ENCODE results near the gene TDP1. TPM values are rescaled to one million over a fixed set of nuclear protein-coding genes. Genes with fewer than 3 reads are reported as not detected.
A peak's percentile ranks its signal among the peaks of the same experiment; 100 is the strongest.

Gene TDP1
- total and polyA plus RNA-seq, 4 experiments from 2014 or later: 40.9 to 58.9 (median 48.1) TPM

DNA sequence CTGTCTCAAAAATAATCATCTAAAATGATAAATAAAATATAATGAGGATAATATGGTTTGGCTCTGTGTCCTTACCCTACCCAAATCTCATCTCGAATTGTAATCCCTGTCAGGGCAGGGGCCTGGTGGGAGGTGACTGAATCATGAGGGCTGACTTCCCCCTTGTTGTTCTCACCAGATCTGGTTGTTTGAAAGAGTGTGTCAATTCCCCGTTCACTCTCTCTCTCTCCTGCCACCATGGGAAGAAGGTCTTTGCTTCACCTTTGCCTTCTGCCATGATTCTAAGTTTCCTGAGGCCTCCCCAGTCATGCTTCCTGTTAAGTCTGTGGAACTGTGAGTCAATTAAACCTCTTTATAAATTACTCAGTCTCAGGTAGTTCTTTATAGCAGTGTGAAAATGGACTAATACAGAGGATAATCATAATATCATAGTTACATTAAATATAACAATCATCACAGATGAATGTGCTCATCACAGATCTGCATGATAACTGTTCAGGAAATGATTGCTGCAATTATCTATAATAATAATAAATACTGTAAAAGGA lies 13.8 kb upstream of the TDP1 start:
- Mint-ChIP-seq H3K9me3 (no peaks in the 10 kb centered on the region), H3K4me1 (peaks cover 0 to 1% (median 0%) of the 10 kb centered on the region in 4 donors), H3K27ac (peak overlapping the region in 3 of 7 donors; percentile 28 to 59 (median 58)), H3K36me3 (no peaks in the 10 kb centered on the region), H3K27me3 (no peaks in the 10 kb centered on the region), H3K4me3 (no peak overlapping the region)
- ChIA-PET POLR2A (ENCODE audit: partially characterized antibody) (no interaction called here), CTCF (ENCODE audit: partially characterized antibody) (interaction anchor here (0.6 to 6.1 kb wide), 3 partner anchors 11 to 294 kb away, joined by 3 to 69 read pairs (median 3); partner anchors contain the start of gene TDP1)
- Histone ChIP-seq H3K9me3 (ENCODE audit: control insufficient read depth in 1 of 2, low read length in 2 of 2) (no peaks in the 10 kb centered on the region), H3K4me3 (ENCODE audit: low read length in 2 of 2) (no peak overlapping the region), H3K27ac (ENCODE audit: low read depth, low read length) (no peak overlapping the region), H3K4me1 (ENCODE audit: insufficient read depth, low read length) (no peaks in the 10 kb centered on the region), H3K36me3 (ENCODE audit: insufficient read depth, low read length) (no peaks in the 10 kb centered on the region), H3K27me3 (ENCODE audit: insufficient read depth, low read length) (no peaks in the 10 kb centered on the region)
- no peak for DNase-seq
- intact Hi-C loops (cut with micrococcal nuclease): no loop called here

DNA sequence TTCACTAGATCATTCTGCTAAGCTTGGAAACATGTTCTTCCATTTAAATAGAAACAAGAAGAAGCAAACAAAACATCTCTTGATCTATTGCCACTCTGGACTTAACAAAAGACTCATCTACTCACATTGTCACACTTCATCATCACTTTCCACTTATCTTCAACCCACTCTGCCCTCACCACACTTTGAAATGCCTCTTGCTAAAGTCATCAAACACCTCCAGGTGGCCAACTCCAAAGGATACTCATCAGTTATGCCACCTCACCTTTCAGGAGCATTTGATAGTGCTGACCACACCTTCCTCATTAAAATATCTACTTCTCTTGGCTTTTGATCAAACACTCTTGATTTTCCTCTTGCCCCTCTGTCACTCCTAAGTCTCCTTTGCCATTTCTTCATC lies 8.4 kb upstream of the TDP1 start:
- no peak for DNase-seq
- no peaks in the 10 kb centered on the region for H3K36me3 ChIP-seq (ENCODE audit: insufficient read depth, low read length)
- H3K27me3 ChIP-seq (ENCODE audit: insufficient read depth, low read length): no peaks in the 10 kb centered on the region
- Mint-ChIP-seq H3K27me3 (no peaks in the 10 kb centered on the region), H3K9me3 (peaks cover 0 to 4% (median 0%) of the 10 kb centered on the region in 8 donors), H3K4me1 (no peaks in the 10 kb centered on the region), H3K36me3 (peaks cover 0 to 12% of the 10 kb centered on the region in 2 donors), H3K4me3 (peak overlapping the region in 1 of 8 donors; percentile 5), H3K27ac (no peak overlapping the region)
- H3K27ac ChIP-seq (ENCODE audit: low read depth, low read length): no peak overlapping the region
- H3K4me1 ChIP-seq (ENCODE audit: insufficient read depth, low read length): no peaks in the 10 kb centered on the region
- intact Hi-C loops (cut with micrococcal nuclease): no loop called here
- ChIA-PET POLR2A (ENCODE audit: partially characterized antibody) (no interaction called here), CTCF (ENCODE audit: partially characterized antibody) (interaction anchor here (1.3 kb wide), 1 partner anchor 26 kb away, joined by 3 read pairs; no protein-coding TSS in a partner anchor)
- no peak overlapping the region for H3K4me3 ChIP-seq (ENCODE audit: low read length in 2 of 2)
- no peaks in the 10 kb centered on the region for H3K9me3 ChIP-seq (ENCODE audit: control insufficient read depth in 1 of 2, low read length in 2 of 2)

GRCh38 chr14:89952576-89952975 lies 3.2 kb upstream of the TDP1 start:
- Mint-ChIP-seq H3K4me1 (peaks cover 19 to 33% (median 26%) of the 10 kb centered on the region in 4 donors), H3K27ac (peak overlapping the region in 1 of 7 donors; percentile 68), H3K27me3 (no peaks in the 10 kb centered on the region), H3K4me3 (peak overlapping the region in 3 of 8 donors; percentile 34 to 59 (median 56)), H3K36me3 (peaks cover 12 to 17% of the 10 kb centered on the region in 2 donors), H3K9me3 (peaks cover 0 to 4% (median 0%) of the 10 kb centered on the region in 8 donors)
- intact Hi-C loops (cut with micrococcal nuclease): loop anchor here (10.0 kb wide), 4 partner anchors 802 to 1398 kb away; partner anchors contain the start of genes EML5, PTPN21 and TTC8
- Histone ChIP-seq H3K4me1 (ENCODE audit: insufficient read depth, low read length) (peaks cover 19% of the 10 kb centered on the region), H3K9me3 (ENCODE audit: control insufficient read depth in 1 of 2, low read length in 2 of 2) (no peaks in the 10 kb centered on the region), H3K4me3 (ENCODE audit: low read length in 2 of 2) (no peak overlapping the region), H3K27ac (ENCODE audit: low read depth, low read length) (no peak overlapping the region), H3K36me3 (ENCODE audit: insufficient read depth, low read length) (no peaks in the 10 kb centered on the region), H3K27me3 (ENCODE audit: insufficient read depth, low read length) (no peaks in the 10 kb centered on the region)
- ChIA-PET POLR2A (ENCODE audit: partially characterized antibody) (no interaction called here), CTCF (ENCODE audit: partially characterized antibody) (interaction anchor here (0.9 kb wide), 1 partner anchor 21 kb away, joined by 5 read pairs; no protein-coding TSS in a partner anchor)
- DNase-seq: no peak

DNA sequence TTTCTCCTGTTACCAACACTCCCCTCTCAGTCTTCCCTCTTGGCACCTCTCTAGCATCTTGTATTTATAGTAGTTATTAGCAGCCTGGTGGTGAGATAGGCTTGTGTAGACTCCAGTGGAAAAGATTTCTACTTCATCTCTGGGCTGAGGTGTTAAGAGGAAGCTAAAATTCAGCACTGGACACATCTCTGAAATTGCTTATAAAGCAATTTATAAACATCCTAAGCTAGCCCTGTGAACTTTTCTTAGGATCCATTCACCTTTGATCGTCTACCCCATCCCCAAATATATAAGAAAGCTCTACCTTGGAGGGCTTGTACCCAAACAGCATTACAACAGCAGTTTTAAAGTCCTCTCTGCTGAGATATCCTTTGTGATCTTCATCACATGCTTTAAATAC lies 2.1 kb upstream of the TDP1 start:
- peaks cover 4% of the 10 kb centered on the region for H3K36me3 ChIP-seq (ENCODE audit: insufficient read depth, low read length)
- Mint-ChIP-seq H3K4me3 (peak overlapping the region; percentile 31 to 98 (median 97)), H3K27ac (peak overlapping the region in 3 of 7 donors; percentile 10 to 19 (median 12)), H3K4me1 (peaks cover 25 to 43% (median 34%) of the 10 kb centered on the region in 4 donors), H3K36me3 (peaks cover 14 to 21% of the 10 kb centered on the region in 2 donors), H3K9me3 (peaks cover 0 to under 1% (median 0%) of the 10 kb centered on the region in 8 donors), H3K27me3 (no peaks in the 10 kb centered on the region)
- H3K9me3 ChIP-seq (ENCODE audit: control insufficient read depth in 1 of 2, low read length in 2 of 2): no peaks in the 10 kb centered on the region
- no peak for DNase-seq
- H3K4me1 ChIP-seq (ENCODE audit: insufficient read depth, low read length): peaks cover 24% of the 10 kb centered on the region
- no peak overlapping the region for H3K4me3 ChIP-seq (ENCODE audit: low read length in 2 of 2)
- CTCF ChIA-PET (ENCODE audit: partially characterized antibody): interaction anchor here (1.6 to 5.0 kb wide), 3 partner anchors 16 to 22 kb away, joined by 4 to 34 read pairs (median 29); no protein-coding TSS in a partner anchor
- no peaks in the 10 kb centered on the region for H3K27me3 ChIP-seq (ENCODE audit: insufficient read depth, low read length)
- intact Hi-C loops (cut with micrococcal nuclease): loop anchor here (1.0 to 10.0 kb wide), 7 partner anchors 429 to 1399 kb away; partner anchors contain the start of genes CALM1, EML5, PTPN21 and TTC8
- H3K27ac ChIP-seq (ENCODE audit: low read depth, low read length): no peak overlapping the region
- POLR2A ChIA-PET (ENCODE audit: partially characterized antibody): no interaction called here

DNA sequence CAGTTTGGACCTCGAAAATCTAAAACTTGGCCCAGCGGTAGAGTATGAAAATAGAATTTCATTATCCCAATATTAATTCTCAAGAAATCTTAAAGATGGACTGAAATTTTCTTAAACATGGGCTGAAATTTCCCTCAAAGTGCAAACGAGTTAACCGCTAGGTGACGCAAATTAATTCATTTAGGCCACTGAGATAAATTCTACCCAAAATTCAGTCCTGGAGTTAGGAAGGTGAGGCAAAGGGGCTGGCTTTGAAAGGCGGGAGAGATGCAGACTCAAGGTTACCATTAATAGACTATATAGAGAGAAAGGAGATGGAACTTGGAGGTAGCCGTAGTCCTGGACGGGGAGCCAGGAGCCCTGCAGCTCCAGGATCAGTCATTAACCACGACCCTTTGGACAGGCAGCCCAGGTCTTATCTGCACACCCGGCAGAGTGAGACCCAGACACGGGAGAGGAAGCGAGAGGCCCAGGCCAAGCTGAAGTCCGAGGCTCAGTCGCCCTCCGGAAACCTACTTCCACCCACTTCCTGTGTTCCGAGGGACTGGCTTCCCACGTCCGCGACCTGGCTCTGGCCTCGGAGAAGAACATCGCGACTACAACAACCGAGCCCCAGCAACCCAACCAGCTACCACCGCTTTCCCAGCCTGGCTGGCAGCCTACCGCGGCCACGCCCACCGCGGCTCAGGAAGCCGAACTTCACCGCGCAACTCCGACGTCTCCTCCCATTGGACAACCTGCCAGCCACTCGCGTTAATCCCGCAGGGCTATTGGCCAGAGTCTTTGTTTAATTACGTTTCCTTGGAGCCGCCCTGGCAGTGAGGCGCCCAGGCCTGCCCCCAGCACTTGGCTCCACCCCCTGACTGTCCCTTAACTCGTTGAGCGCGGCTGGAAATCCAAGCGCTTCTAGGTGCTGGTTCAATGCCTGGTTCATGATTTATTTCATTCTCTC lies 1.4 kb upstream of the TDP1 start, which contains the start of gene EFCAB11:
Gene EFCAB11, minus strand, starts transcription at position 661 of the 952 bp plus-strand sequence. Its CDS starts 70 bp downstream, at position 591.
- Histone ChIP-seq H3K27ac (ENCODE audit: low read depth, low read length) (peak within 1 kb of the TSS; percentile 97), H3K27me3 (ENCODE audit: insufficient read depth, low read length) (no peaks in the 10 kb centered on the region), H3K36me3 (ENCODE audit: insufficient read depth, low read length) (peaks cover 4% of the 10 kb centered on the region), H3K9me3 (ENCODE audit: control insufficient read depth in 1 of 2, low read length in 2 of 2) (no peaks in the 10 kb centered on the region), H3K4me3 (ENCODE audit: low read length in 2 of 2) (peak within 1 kb of the TSS; percentile 62 to 90), H3K4me1 (ENCODE audit: insufficient read depth, low read length) (peaks cover 30% of the 10 kb centered on the region)
- Mint-ChIP-seq H3K9me3 (no peaks in the 10 kb centered on the region), H3K27ac (peak within 1 kb of the TSS; percentile 88 to 97 (median 96)), H3K4me3 (peak within 1 kb of the TSS; percentile 95 to 98 (median 97)), H3K36me3 (peaks cover 10 to 21% of the 10 kb centered on the region in 2 donors), H3K27me3 (no peaks in the 10 kb centered on the region), H3K4me1 (peaks cover 27 to 49% (median 38%) of the 10 kb centered on the region in 4 donors)
- ChIA-PET POLR2A (ENCODE audit: partially characterized antibody) (interaction anchor here (0.8 to 2.4 kb wide), 2 partner anchors 302 to 428 kb away, joined by 4 to 13 read pairs; partner anchors contain the start of gene PSMC1), CTCF (ENCODE audit: partially characterized antibody) (interaction anchor here (1.3 to 5.0 kb wide), 4 partner anchors 16 to 539 kb away, joined by 3 to 34 read pairs (median 16); no protein-coding TSS in a partner anchor)
- intact Hi-C loops (cut with micrococcal nuclease): loop anchor here (1.0 to 10.0 kb wide), 11 partner anchors 232 to 1400 kb away; partner anchors contain the start of genes CALM1, EML5, NRDE2 and PSMC1
- DNase-seq: peak; percentile 96 to 98 (median 98)

GRCh38 chr14:89955022-89955744 lies 544 bp upstream of the TDP1 start:
- Mint-ChIP-seq H3K36me3 (peaks cover 8 to 22% of the 10 kb centered on the region in 2 donors), H3K27ac (peak overlapping the region; percentile 88 to 97 (median 96)), H3K9me3 (no peaks in the 10 kb centered on the region), H3K4me1 (peaks cover 31 to 57% (median 44%) of the 10 kb centered on the region in 4 donors), H3K27me3 (no peaks in the 10 kb centered on the region), H3K4me3 (peak overlapping the region; percentile 95 to 98 (median 97))
- Histone ChIP-seq H3K27me3 (ENCODE audit: insufficient read depth, low read length) (no peaks in the 10 kb centered on the region), H3K9me3 (ENCODE audit: control insufficient read depth in 1 of 2, low read length in 2 of 2) (no peaks in the 10 kb centered on the region), H3K4me1 (ENCODE audit: insufficient read depth, low read length) (peaks cover 39% of the 10 kb centered on the region), H3K4me3 (ENCODE audit: low read length in 2 of 2) (peak overlapping the region; percentile 62 to 90), H3K27ac (ENCODE audit: low read depth, low read length) (peak overlapping the region; percentile 97), H3K36me3 (ENCODE audit: insufficient read depth, low read length) (peaks cover 4% of the 10 kb centered on the region)
- intact Hi-C loops (cut with micrococcal nuclease): loop anchor here (1.0 to 10.0 kb wide), 10 partner anchors 233 to 1400 kb away; partner anchors contain the start of genes CALM1, EML5, NRDE2 and PSMC1
- ChIA-PET CTCF (ENCODE audit: partially characterized antibody) (interaction anchor here (1.2 to 5.0 kb wide), 5 partner anchors 13 to 540 kb away, joined by 3 to 34 read pairs (median 4); no protein-coding TSS in a partner anchor), POLR2A (ENCODE audit: partially characterized antibody) (interaction anchor here (0.6 to 2.4 kb wide), 14 partner anchors 9 to 1643 kb away, joined by 3 to 13 read pairs (median 5); partner anchors contain the start of genes CALM1, PSMC1 and TTC8)
- no peak for DNase-seq
